A673 (cell line): ENCODE results near the gene UBE2E1.

Experiments
- CTCF ChIP-seq: fragments of 300-800, 200-600 bp; sonication (generic); conservative IDR thresholded peaks from 2 replicates; pipeline ENCODE4 v1.5.1; 2017; ENCODE audit warnings: low read depth, mild to moderate bottlenecking, antibody characterized with exemption, low read length, moderate library complexity, mixed read lengths
- EZH2 ChIP-seq: fragments of 200-600 bp; sonication (generic); IDR thresholded peaks from 2 replicates; pipeline ENCODE4 v1.6.1; 2017; ENCODE audit warnings: borderline replicate concordance, low read depth, mild to moderate bottlenecking, mixed read lengths, antibody characterized with exemption, low read length; ENCODE audit not compliant: poor library complexity, severe bottlenecking

GRCh38 chr3:23913873-23914743 lies 108.4 kb downstream of the UBE2E1 start:
- TF ChIP-seq CTCF = no peak
- no peak for TF ChIP-seq EZH2
